Osteoblast (primary cell): ENCODE results near the gene RTBDN. TPM values are rescaled to one million over a fixed set of nuclear protein-coding genes. Genes with fewer than 3 reads are reported as not detected.

Experiments
- DNase-seq: peaks from one replicate; pipeline ENCODE4 v3.0.0; 2011; ENCODE audit warnings: low spot score, mixed read lengths; ENCODE audit not compliant: insufficient read length; ENCODE audit errors: missing footprints
- H2AFZ ChIP-seq: 2 replicates; pipeline ENCODE4 v1.6.0; 2011; ENCODE audit warnings: mild to moderate bottlenecking, low read length
- H3K27ac ChIP-seq: 2 replicates; pipeline ENCODE4 v1.5.1; 2011; ENCODE audit warnings: mild to moderate bottlenecking, low read depth, low read length, moderate library complexity
- H3K27me3 ChIP-seq: 2 replicates; pipeline ENCODE4 v1.6.0; 2012; ENCODE audit warnings: mild to moderate bottlenecking, control low read depth, inconsistent platforms, low read length, moderate library complexity; ENCODE audit not compliant: insufficient read depth
- H3K36me3 ChIP-seq: 2 replicates; pipeline ENCODE4 v1.5.1; 2011; ENCODE audit warnings: mild to moderate bottlenecking, low read length, control low read depth, moderate library complexity; ENCODE audit not compliant: insufficient read depth
- H3K4me1 ChIP-seq: 2 replicates; pipeline ENCODE4 v1.5.1; 2011; ENCODE audit warnings: mild to moderate bottlenecking, low read length, control low read depth, moderate library complexity; ENCODE audit not compliant: insufficient read depth
- H3K4me2 ChIP-seq: 2 replicates; pipeline ENCODE4 v1.6.0; 2011; ENCODE audit warnings: mild to moderate bottlenecking, low read length; ENCODE audit not compliant: insufficient read depth
- H3K4me3 ChIP-seq: fragments of 200-600 bp; sonication (generic); 3 replicates; pipeline ENCODE4 v1.5.1; 2012; ENCODE audit warnings: mild to moderate bottlenecking, low read length, inconsistent platforms; ENCODE audit not compliant: insufficient read depth
- H3K79me2 ChIP-seq: 2 replicates; pipeline ENCODE4 v1.6.0; 2012; ENCODE audit warnings: mild to moderate bottlenecking, low read length, control low read depth, inconsistent platforms; ENCODE audit not compliant: insufficient read depth
- H3K9me3 ChIP-seq: 2 replicates; pipeline ENCODE4 v1.5.1; 2011; ENCODE audit warnings: low read depth, low read length, control low read depth
- H4K20me1 ChIP-seq: 2 replicates; pipeline ENCODE4 v1.6.0; 2012; ENCODE audit warnings: mild to moderate bottlenecking, low read length, control low read depth; ENCODE audit not compliant: insufficient read depth
- total RNA-seq: library from RNA; depleted of rRNA; stranded (reverse); fragments of >200 nt; gene quantifications from 2 replicates; pipeline ENCODE4 v1.2.3, GENCODE V29; 2012
- TF ChIP-seq, protein P1 (sequence below): IDR thresholded peaks from 2 replicates; pipeline ENCODE4 v1.5.1; 2011; ENCODE audit warnings: mild to moderate bottlenecking, low read depth, low read length, moderate library complexity; ENCODE audit errors: extremely low read depth

RTBDN gene
- total RNA-seq, 1 donor: not detected

DNA sequence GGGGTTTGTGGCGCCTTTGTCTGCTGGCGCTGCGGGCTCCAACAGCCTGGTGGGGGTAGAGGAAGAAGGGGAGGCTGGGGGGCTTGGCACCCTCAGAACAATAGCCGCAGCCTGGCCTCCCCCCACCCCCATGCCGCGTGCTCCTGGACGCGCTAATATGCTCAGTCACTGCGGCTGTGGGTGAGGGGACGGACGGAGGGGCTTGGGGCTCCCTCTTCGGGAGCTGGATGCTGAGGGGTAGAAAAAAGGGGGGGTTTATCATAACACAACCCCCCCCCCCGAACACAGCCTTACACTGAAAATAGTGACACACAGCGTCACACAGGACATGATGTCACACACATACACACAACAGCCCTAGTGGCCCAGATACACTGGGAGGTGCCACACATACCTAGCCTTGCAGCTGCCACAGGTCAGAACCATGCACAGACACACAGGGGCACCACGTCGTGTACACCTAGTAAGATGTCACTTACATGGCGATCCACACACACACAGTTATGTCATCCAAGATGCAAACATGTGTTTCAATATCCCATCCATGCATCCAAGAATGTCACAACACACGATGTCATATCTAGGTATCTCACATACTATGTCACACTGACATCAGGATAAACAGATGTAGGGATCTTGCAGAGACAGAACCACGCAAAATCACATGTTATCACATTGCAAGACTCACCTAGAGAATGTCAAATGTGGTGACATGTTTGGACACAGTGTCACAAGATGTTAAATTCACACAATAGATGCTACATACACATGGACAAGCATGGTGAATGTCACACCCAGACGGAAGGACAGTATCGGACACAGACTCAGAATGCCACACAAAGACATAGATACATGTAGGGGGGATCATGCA is 4.7 kb upstream of the RTBDN start:
- H3K4me3 ChIP-seq: no peak overlapping the region
- TF ChIP-seq, protein P1, sequence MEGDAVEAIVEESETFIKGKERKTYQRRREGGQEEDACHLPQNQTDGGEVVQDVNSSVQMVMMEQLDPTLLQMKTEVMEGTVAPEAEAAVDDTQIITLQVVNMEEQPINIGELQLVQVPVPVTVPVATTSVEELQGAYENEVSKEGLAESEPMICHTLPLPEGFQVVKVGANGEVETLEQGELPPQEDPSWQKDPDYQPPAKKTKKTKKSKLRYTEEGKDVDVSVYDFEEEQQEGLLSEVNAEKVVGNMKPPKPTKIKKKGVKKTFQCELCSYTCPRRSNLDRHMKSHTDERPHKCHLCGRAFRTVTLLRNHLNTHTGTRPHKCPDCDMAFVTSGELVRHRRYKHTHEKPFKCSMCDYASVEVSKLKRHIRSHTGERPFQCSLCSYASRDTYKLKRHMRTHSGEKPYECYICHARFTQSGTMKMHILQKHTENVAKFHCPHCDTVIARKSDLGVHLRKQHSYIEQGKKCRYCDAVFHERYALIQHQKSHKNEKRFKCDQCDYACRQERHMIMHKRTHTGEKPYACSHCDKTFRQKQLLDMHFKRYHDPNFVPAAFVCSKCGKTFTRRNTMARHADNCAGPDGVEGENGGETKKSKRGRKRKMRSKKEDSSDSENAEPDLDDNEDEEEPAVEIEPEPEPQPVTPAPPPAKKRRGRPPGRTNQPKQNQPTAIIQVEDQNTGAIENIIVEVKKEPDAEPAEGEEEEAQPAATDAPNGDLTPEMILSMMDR: no peak
- no peaks in the 10 kb centered on the region for H3K36me3 ChIP-seq
- peaks cover 4% of the 10 kb centered on the region for H4K20me1 ChIP-seq
- no peaks in the 10 kb centered on the region for H3K4me1 ChIP-seq
- H3K27ac ChIP-seq: no peak overlapping the region
- H3K4me2 ChIP-seq: no peak overlapping the region
- H3K79me2 ChIP-seq: no peaks in the 10 kb centered on the region
- no peaks in the 10 kb centered on the region for H3K9me3 ChIP-seq
- DNase-seq: no peak
- H3K27me3 ChIP-seq: peaks cover 70% of the 10 kb centered on the region
- H2AFZ ChIP-seq: no peak overlapping the region

- TF ChIP-seq, protein P1: peak; percentile 21
- Histone ChIP-seq H3K27ac (no peak within 1 kb of the TSS), H3K79me2 (no peaks in the 10 kb centered on the region), H3K4me3 (no peak within 1 kb of the TSS), H3K36me3 (no peaks in the 10 kb centered on the region), H3K4me2 (no peak within 1 kb of the TSS), H3K27me3 (peaks cover 76% of the 10 kb centered on the region), H3K4me1 (no peaks in the 10 kb centered on the region), H2AFZ (no peak within 1 kb of the TSS), H4K20me1 (peaks cover 4% of the 10 kb centered on the region), H3K9me3 (no peaks in the 10 kb centered on the region)
- DNase-seq: peak; percentile 98
Measured at GRCh38 chr19:12838182-12838885, 4.0 kb upstream of the RTBDN start, which contains the start of gene MAST1. MAST1 (plus strand) TSS chr19:12838515; CDS start chr19:12838573, 58 bp downstream.

- no peaks in the 10 kb centered on the region for H3K4me1 ChIP-seq
- H3K9me3 ChIP-seq: no peaks in the 10 kb centered on the region
- H3K27me3 ChIP-seq: peaks cover 84% of the 10 kb centered on the region
- no peak overlapping the region for H2AFZ ChIP-seq
- no peaks in the 10 kb centered on the region for H3K36me3 ChIP-seq
- H3K79me2 ChIP-seq: no peaks in the 10 kb centered on the region
- H3K27ac ChIP-seq: no peak overlapping the region
- no peak overlapping the region for H3K4me2 ChIP-seq
- H4K20me1 ChIP-seq: peaks cover 8% of the 10 kb centered on the region
- TF ChIP-seq, protein P1: no peak
- no peak overlapping the region for H3K4me3 ChIP-seq
- DNase-seq: peak; percentile 74
Measured at GRCh38 chr19:12837225-12837624, 2.8 kb upstream of the RTBDN start.

GRCh38 chr19:12836529-12836863 is 2.1 kb upstream of the RTBDN start:
- Histone ChIP-seq H4K20me1 (peaks cover 11% of the 10 kb centered on the region), H3K36me3 (no peaks in the 10 kb centered on the region), H2AFZ (no peak overlapping the region), H3K9me3 (no peaks in the 10 kb centered on the region), H3K27ac (no peak overlapping the region), H3K79me2 (no peaks in the 10 kb centered on the region), H3K4me3 (no peak overlapping the region), H3K4me1 (no peaks in the 10 kb centered on the region), H3K27me3 (peaks cover 84% of the 10 kb centered on the region), H3K4me2 (no peak overlapping the region)
- TF ChIP-seq, protein P1: no peak
- DNase-seq: no peak
